Subcutaneous adipose tissue (tissue), 4 donors: ENCODE measurements around the gene SLC19A2. TPM values are rescaled to one million over a fixed set of nuclear protein-coding genes. Genes with fewer than 3 reads are reported as not detected.

ENCODE experiments used
- total RNA-seq, 4 donors: library from RNA; depleted of rRNA; stranded (reverse); fragments of >200 nt; gene quantifications; one replicate each; pipeline ENCODE4 v1.1.0, GENCODE V29; 2016
- TF ChIP-seq, protein P1 (sequence below): fragments of 450-650 bp; IDR thresholded peaks from one replicate; pipeline ENCODE4 v1.5.1; 2016; ENCODE audit warnings: low read depth, mild to moderate bottlenecking, control low read depth, antibody characterized with exemption, moderate library complexity

SLC19A2 gene
- total RNA-seq, 4 donors from 2014 or later = 26.2 to 79.7 (median 41.4) TPM

DNA sequence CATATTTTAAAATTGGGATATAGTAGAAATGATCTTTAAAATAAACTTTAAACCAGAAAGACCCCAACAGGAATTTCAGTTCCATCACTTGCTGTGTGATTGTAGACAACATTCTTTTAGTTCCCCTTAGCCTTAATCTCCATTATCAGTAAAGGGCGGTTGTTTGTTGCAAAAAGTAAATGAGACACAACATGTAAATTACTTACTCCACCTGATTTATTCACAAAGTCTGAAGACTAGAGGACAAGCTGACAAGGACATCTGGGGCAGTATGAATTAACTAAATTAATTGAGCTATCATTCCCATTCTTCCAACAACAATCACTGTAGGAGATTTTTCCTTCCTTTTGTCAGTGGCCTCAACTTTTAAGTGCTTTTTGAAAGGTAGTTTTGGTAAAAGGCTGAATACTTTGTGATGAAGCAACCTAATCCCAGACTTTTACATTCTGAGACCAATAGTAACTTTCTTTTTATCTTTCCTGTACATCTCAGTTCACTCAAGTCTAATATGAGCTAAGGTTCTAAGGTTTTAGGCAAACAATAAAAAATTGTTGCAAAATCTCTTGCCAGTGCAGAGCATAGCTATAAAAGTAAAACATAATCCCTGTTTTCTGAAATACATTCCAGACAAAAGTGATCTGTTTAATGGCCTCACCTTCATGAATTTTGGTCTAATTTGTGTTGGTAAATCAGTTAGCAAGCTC, 6.2 kb downstream of the SLC19A2 start:
- TF ChIP-seq, protein P1, sequence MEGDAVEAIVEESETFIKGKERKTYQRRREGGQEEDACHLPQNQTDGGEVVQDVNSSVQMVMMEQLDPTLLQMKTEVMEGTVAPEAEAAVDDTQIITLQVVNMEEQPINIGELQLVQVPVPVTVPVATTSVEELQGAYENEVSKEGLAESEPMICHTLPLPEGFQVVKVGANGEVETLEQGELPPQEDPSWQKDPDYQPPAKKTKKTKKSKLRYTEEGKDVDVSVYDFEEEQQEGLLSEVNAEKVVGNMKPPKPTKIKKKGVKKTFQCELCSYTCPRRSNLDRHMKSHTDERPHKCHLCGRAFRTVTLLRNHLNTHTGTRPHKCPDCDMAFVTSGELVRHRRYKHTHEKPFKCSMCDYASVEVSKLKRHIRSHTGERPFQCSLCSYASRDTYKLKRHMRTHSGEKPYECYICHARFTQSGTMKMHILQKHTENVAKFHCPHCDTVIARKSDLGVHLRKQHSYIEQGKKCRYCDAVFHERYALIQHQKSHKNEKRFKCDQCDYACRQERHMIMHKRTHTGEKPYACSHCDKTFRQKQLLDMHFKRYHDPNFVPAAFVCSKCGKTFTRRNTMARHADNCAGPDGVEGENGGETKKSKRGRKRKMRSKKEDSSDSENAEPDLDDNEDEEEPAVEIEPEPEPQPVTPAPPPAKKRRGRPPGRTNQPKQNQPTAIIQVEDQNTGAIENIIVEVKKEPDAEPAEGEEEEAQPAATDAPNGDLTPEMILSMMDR = no peak

DNA sequence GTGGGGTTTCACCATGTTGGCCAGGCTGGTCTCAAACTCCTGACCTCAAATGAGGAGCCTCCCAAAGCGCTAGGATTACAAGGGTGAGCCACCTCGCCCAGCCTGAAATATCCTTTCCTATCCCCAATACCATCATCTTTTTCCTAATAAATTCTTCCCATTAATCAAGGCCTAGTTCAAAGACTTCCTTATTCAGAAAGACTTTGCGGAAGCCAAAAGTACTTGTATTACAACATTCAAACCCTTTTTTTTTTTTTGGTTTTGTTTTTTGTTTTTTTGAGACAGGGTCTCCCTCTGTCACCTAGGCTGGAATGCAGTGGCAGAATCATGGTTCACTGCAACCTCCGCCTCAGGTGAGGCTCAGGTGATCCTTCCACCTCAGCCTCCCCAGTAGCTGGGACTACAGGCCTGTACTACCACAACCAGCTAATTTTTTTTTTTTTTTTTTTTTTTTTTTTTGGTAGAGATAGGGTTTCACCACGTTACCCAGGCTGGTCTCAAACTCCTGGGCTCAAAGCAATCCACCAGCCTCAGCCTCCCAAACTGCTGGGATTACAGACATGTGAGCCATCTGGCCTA, 7.6 kb downstream of the SLC19A2 start:
- TF ChIP-seq, protein P1 = no peak

DNA sequence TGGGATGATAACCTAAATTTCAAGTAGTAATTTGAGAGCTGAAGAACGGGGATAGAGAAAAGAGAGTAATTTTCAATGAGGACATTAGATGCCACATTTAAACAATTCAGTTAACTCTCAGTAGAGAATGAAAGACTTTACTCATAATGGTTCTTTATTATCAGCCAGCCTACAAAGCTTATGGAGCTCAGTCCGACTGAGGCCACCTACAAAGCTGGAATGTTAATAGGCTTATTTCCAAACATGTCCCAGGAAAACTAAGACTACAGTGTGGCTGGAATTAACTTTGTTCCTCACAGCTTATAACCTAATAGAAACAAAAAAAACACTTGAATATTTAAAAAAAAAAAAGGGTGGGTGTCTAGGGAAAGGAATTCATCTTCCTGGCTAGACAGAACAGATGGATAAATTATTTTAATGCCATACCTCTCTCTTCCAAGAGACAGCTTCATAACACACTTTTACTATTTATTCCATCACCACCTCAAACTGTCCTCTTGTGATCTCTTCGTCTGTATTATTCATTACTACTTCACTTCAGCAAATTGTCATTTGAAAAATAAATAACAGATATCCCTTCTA, 9.8 kb downstream of the SLC19A2 start:
- TF ChIP-seq, protein P1 = no peak

DNA sequence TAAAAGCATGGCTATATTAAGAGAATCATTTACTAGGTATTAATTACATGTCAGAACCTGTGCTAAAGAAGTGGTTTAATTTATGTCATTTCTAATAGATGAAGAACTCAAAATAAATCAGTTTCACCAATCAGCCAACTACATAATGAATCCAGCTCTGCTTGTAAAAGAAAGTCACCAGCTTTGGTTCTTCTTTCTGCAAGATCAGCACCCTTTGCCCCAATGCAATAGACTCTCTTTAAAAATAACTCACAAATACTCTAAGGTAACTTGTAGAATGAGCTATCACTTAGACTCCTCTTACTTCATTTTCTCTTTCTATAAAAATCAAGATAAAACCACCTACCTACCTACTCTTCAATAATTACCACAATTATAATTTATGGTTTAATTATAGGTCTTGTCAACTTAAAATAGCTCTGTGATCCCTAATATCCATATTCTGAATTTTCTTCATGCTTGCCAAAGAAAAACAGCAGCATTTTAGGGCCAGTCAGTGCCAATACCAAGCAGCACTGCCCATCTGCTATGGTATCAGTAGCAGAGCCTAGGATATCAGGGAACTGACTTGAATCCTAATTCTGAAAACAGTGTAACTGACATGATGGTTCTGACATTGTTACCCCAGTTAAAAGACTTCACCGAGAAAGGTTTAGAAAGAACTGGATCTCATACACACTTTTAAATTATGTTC, 11.3 kb downstream of the SLC19A2 start:
- TF ChIP-seq, protein P1 = no peak

DNA sequence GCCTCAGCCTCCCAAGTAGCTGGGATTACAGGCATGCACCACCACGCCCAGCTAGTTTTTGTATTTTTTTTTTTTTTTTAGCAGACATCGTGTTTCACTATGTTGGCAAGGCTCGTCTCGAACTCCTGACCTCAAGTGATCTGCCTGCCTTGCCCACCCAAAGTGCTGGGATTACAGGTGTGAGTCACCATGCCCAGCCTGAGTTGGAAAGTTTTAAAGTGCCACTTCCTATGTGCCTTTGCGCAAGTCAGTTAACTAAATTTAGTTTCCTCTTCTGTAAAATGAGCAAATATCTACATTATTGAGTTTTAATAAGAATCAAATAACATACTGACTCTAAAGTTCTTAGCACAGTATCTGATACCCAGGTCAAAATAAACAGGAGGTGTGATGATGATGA, 12.4 kb downstream of the SLC19A2 start:
- TF ChIP-seq, protein P1 = no peak

DNA sequence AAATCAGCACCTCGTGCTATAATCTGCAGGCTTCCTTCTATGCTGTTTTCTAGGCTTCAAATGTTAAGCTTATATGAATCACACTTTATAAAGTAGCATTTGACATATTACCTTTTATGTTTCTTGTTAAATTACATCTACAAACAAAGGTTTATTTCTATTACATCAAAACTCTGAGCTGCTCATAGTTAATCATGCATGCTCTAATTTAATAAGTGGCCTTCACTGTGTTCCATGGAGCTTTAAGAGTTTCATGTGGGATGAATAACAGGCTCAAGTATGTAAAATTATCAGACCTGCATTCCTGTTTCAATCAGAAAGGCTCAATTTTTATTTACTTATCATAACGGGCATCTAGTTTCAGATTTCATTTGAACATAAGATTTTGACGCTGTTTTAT, 13.0 kb downstream of the SLC19A2 start:
- TF ChIP-seq, protein P1 = no peak

DNA sequence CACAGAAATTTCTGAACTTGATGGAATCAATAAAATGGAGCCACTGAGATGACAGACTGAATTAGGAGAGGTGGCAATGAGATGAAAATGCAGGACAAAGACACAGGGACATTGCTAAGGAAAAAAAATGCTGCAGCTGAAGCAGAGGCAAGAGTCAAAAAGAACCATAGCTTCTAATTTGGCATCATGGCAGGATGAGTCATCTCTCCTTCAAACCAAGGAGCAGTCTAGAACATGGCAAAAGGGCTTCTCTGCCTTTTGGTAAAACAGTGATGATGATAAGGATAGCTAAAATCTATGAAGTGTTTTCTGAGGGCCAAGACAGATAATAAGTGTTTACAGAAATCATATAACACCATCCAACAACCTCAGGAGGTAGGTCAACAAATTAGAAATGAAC, 16.8 kb downstream of the SLC19A2 start:
- TF ChIP-seq, protein P1 = no peak
